ENCODE measurements around the gene DCTN1.

DNA sequence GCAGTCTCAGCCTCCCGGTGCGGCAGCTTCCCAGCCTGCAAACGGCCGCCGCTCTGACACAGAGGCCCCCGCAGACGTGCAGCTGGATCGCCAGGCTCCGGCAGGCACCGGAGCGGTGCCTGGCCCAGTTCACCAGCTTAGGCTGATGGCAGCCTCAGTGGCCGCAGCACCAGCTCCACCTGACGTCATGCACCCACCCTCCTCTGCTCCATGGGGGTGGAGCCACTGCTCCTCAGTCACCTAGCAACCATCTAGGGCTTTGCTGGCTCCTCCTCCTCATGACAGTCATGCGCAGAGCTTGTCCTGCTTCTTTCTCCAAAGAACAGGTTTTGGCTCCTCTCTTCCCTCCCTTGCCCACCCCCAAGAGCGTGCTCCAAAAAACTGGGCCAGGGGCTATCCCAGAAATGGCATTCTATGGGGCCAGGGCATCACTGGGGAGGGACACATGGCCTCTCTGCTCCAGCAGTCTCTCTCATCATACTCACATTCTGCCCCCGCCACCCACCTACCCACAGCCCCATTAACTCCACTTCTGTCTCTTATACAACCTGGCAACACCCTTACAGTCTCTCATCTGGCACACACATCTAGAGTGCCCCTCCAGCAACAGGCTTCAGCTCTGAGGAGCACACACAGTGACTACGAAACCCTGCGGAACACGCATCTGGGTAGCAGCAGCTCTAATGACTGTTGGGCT, 5.5 kb downstream of the DCTN1 start:
- TF ChIP-seq, protein P1, sequence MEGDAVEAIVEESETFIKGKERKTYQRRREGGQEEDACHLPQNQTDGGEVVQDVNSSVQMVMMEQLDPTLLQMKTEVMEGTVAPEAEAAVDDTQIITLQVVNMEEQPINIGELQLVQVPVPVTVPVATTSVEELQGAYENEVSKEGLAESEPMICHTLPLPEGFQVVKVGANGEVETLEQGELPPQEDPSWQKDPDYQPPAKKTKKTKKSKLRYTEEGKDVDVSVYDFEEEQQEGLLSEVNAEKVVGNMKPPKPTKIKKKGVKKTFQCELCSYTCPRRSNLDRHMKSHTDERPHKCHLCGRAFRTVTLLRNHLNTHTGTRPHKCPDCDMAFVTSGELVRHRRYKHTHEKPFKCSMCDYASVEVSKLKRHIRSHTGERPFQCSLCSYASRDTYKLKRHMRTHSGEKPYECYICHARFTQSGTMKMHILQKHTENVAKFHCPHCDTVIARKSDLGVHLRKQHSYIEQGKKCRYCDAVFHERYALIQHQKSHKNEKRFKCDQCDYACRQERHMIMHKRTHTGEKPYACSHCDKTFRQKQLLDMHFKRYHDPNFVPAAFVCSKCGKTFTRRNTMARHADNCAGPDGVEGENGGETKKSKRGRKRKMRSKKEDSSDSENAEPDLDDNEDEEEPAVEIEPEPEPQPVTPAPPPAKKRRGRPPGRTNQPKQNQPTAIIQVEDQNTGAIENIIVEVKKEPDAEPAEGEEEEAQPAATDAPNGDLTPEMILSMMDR (IDR thresholded peaks at IDR 0.05), result no peak
- TF ChIP-seq EZH2 (IDR thresholded peaks at IDR 0.05; ENCODE audit: borderline replicate concordance, insufficient read depth, low read depth, low read length, poor library complexity, severe bottlenecking), result no peak

All from B cell (primary cell).